Peyer's patch (tissue), 4 donors: Measurements from ENCODE around the gene PARP15. TPM values are rescaled to one million over a fixed set of nuclear protein-coding genes. Genes with fewer than 3 reads are reported as not detected.

ENCODE experiments used
- DNase-seq, 3 donors: peaks; one replicate each; pipeline ENCODE4 v3.0.0-alpha.2; 2017 to 2019
- H3K27ac ChIP-seq, 4 donors: fragments of 200-600 bp; sonication (generic); one replicate each; pipeline ENCODE4 v1.5.1; 2016 to 2019
- H3K27me3 ChIP-seq, 2 donors: fragments of 200-600 bp; sonication (generic); one replicate each; pipeline ENCODE4 v1.5.1; 2019
- H3K36me3 ChIP-seq, 3 donors: fragments of 200-600 bp; sonication (generic); one replicate each; pipeline ENCODE4 v1.5.1; 2016 to 2019
- H3K4me1 ChIP-seq, 4 donors: fragments of 200-600 bp; sonication (generic); one replicate each; pipeline ENCODE4 v1.5.1; 2016 to 2019
- H3K4me3 ChIP-seq, 4 donors: fragments of 200-600 bp; sonication (generic); 1 replicate in 3 of 4; 2 replicates in 1 of 4; pipeline ENCODE4 v1.5.1; 2016 to 2019; ENCODE audit warnings: mild to moderate bottlenecking in 1 of 4
- H3K9me3 ChIP-seq, 4 donors: fragments of 200-600 bp; sonication (generic); one replicate each; pipeline ENCODE4 v1.5.1; 2016 to 2019; ENCODE audit warnings: mild to moderate bottlenecking in 1 of 4
- CTCF ChIP-seq, 6 experiments: fragments of 450-650 bp in 4 of 6; fragments of 200-600 bp in 2 of 6; sonication (generic) in 1 of 6; IDR thresholded peaks; one replicate each; pipeline ENCODE4 v1.5.1; 2017 to 2019; ENCODE audit warnings: antibody characterized with exemption in 6 of 6, mild to moderate bottlenecking in 3 of 6, moderate library complexity in 1 of 6
- POLR2A ChIP-seq, 2 donors: fragments of 450-650 bp; IDR thresholded peaks; one replicate each; pipeline ENCODE4 v1.5.1; 2017; ENCODE audit warnings: antibody characterized with exemption in 2 of 2, mild to moderate bottlenecking in 2 of 2, moderate library complexity in 2 of 2
- total RNA-seq, 4 donors: library from RNA; depleted of rRNA; stranded (reverse); fragments of >200 nt; gene quantifications; one replicate each; pipeline ENCODE4 v1.1.0, GENCODE V29; 2016

Gene PARP15
- total RNA-seq, 4 donors from 2014 or later = 3.1 to 109 (median 6.5) TPM

DNA sequence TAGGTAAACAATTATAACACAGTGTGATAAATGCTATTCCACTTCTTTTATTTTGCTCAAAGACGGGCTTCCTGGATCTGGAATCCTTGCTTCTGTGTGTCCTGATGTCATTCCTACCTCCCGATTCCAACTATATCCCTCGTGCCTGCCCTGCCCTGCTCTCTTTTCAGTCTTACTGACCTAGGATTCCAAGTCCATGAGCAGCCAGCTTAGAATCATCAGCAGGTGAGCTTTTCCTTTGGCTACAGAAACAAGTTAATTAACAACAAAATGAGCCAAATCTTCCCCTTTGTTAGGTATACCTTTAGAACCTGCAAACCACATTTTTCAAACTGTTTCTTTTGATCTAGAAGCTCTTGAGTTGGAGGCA lies 40.8 kb upstream of the PARP15 start:
- Histone ChIP-seq H3K27me3 (no peaks in the 10 kb centered on the region), H3K4me1 (no peaks in the 10 kb centered on the region), H3K4me3 (no peak overlapping the region), H3K27ac (no peak overlapping the region), H3K9me3 (no peaks in the 10 kb centered on the region), H3K36me3 (peaks cover 0 to 98% (median 0%) of the 10 kb centered on the region in 3 donors)
- DNase-seq = no peak
- no peak for TF ChIP-seq POLR2A (IDR thresholded peaks at IDR 0.05)
- TF ChIP-seq CTCF (IDR thresholded peaks at IDR 0.05) = no peak

GRCh38 chr3:122538956-122539490 lies 38.4 kb upstream of the PARP15 start:
- Histone ChIP-seq H3K36me3 (peaks cover 0 to 85% (median 0%) of the 10 kb centered on the region in 3 donors), H3K4me1 (no peaks in the 10 kb centered on the region), H3K27ac (no peak overlapping the region), H3K27me3 (no peaks in the 10 kb centered on the region), H3K9me3 (no peaks in the 10 kb centered on the region), H3K4me3 (no peak overlapping the region)
- no peak for TF ChIP-seq POLR2A (IDR thresholded peaks at IDR 0.05)
- no peak for TF ChIP-seq CTCF (IDR thresholded peaks at IDR 0.05)
- DNase-seq = no peak

DNA sequence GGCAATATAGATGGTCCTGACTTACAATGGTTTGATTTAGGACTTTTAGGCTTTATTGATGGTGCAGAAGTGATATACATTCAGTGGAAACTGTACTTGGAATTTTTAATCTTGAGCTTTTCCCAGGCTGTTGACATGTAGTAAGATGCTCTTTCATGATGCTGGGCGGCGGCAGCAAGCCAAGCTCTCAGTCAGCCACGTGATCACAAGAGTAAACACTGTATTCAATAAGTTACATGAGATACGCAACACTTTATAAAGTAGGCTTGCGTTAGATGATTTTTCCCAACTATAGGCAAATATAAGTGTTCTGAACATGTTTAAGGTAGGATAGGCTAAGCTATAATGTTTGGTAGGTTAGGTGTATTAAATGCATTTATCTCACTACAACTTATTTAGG lies 31.3 kb upstream of the PARP15 start:
- no peaks in the 10 kb centered on the region for H3K27me3 ChIP-seq
- no peaks in the 10 kb centered on the region for H3K9me3 ChIP-seq
- H3K27ac ChIP-seq = no peak overlapping the region
- TF ChIP-seq CTCF (IDR thresholded peaks at IDR 0.05) (no peak), POLR2A (IDR thresholded peaks at IDR 0.05) (no peak)
- H3K36me3 ChIP-seq = peaks cover 0 to 70% (median 0%) of the 10 kb centered on the region in 3 donors
- H3K4me1 ChIP-seq = no peaks in the 10 kb centered on the region
- DNase-seq = no peak
- no peak overlapping the region for H3K4me3 ChIP-seq

- no peak for TF ChIP-seq CTCF (IDR thresholded peaks at IDR 0.05)
- TF ChIP-seq POLR2A (IDR thresholded peaks at IDR 0.05) = no peak
- Histone ChIP-seq H3K36me3 (peaks cover 0 to 81% (median 0%) of the 10 kb centered on the region in 3 donors), H3K9me3 (no peaks in the 10 kb centered on the region), H3K27ac (no peak overlapping the region), H3K4me3 (no peak overlapping the region), H3K4me1 (no peaks in the 10 kb centered on the region), H3K27me3 (no peaks in the 10 kb centered on the region)
- no peak for DNase-seq
Observed at GRCh38 chr3:122548076-122548475, 29.4 kb upstream of the PARP15 start.

DNA sequence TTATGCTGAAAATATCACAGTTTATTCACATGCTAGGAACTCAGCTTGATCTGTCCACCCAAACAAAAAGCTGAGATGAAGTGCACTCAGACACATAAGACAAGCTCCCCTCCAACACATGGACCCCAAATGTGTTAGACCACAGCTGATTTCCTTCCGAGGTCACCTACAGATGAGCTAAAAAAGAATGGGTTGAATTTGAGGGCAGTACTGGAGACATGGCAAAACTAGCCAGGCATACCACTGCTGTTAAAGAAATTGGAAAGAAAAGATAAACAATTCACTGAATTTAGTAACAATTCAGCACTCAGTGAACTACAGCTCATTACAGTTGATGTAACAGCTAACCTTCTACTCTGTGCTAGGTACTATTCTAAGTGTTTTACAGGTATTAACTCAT lies 28.8 kb upstream of the PARP15 start:
- H3K27me3 ChIP-seq = no peaks in the 10 kb centered on the region
- H3K36me3 ChIP-seq = peaks cover 0 to 77% (median 0%) of the 10 kb centered on the region in 3 donors
- no peak for DNase-seq
- TF ChIP-seq CTCF (IDR thresholded peaks at IDR 0.05) (no peak), POLR2A (IDR thresholded peaks at IDR 0.05) (no peak)
- H3K4me3 ChIP-seq = no peak overlapping the region
- H3K4me1 ChIP-seq = no peaks in the 10 kb centered on the region
- H3K9me3 ChIP-seq = no peaks in the 10 kb centered on the region
- no peak overlapping the region for H3K27ac ChIP-seq

DNA sequence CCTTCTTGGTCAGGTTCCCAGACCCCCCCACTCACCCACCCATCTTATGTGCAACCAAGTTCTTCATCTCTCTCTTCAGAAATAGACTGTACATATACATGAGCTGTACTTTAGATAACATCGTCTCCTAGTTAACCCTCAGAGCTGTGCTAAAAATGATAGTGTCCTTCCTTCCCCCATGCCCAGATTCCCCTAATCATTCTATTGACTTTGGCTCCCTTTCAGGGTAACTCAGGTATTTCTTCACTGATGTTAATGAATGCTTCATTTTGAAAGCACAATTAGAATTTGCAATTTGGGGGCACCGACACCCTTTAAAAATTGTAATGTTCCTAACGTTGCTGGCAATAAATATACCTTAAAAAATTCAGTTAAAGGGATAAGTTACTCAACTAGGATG lies 24.3 kb upstream of the PARP15 start:
- Histone ChIP-seq H3K36me3 (peaks cover 0 to 84% (median 0%) of the 10 kb centered on the region in 3 donors), H3K4me1 (no peaks in the 10 kb centered on the region), H3K9me3 (no peaks in the 10 kb centered on the region), H3K27ac (no peak overlapping the region), H3K4me3 (no peak overlapping the region), H3K27me3 (no peaks in the 10 kb centered on the region)
- TF ChIP-seq POLR2A (IDR thresholded peaks at IDR 0.05) (no peak), CTCF (IDR thresholded peaks at IDR 0.05) (no peak)
- no peak for DNase-seq
